T-helper 1 cell treated with Interleukin-12 subunit alpha and Interleukin-12 subunit beta and Interleukin-4 antibody, amounts not matched to agents 30 ng/mL and 1 ng/mL, for 36 hours (primary cell): ENCODE results near the gene ING4. TPM values are rescaled to one million over a fixed set of nuclear protein-coding genes. Genes with fewer than 3 reads are reported as not detected.

ENCODE experiments used
- intact Hi-C: fragments of 100-400 bp; cut with micrococcal nuclease; formaldehyde crosslinking; loops from one replicate; pipeline ENCODE4 v1.15.1; 2024
- total RNA-seq: library from RNA; stranded (reverse); gene quantifications from 2 replicates; pipeline ENCODE4 v1.2.3, GENCODE V29; 2022

Gene ING4
- total RNA-seq, 1 donor from 2014 or later = 27.7 TPM

GRCh38 chr12:6608592-6609281 is 54.2 kb downstream of the ING4 start:
- intact Hi-C loops = loop anchor here (1.0 to 5.0 kb wide), 2 partner anchors 185 to 499 kb away; partner anchors contain the start of gene C1RL

- intact Hi-C loops = loop anchor here (1.0 to 5.0 kb wide), 14 partner anchors 51 to 499 kb away; partner anchors contain the start of genes C1RL, CDCA3, COPS7A and GAPDH
Observed at GRCh38 chr12:6607751-6608591, 54.9 kb downstream of the ING4 start.

GRCh38 chr12:6606331-6607131 is 56.4 kb downstream of the ING4 start:
- intact Hi-C loops = loop anchor here (1.0 to 5.0 kb wide), 13 partner anchors 50 to 501 kb away; partner anchors contain the start of genes C1RL, CDCA3, COPS7A and GAPDH

GRCh38 chr12:6605421-6606330 is 57.2 kb downstream of the ING4 start:
- intact Hi-C loops = loop anchor here (1.0 to 5.0 kb wide), 7 partner anchors 37 to 502 kb away; partner anchors contain the start of genes C1RL, IFFO1, NOP2 and SPSB2

- intact Hi-C loops = loop anchor here (1.0 to 5.0 kb wide), 2 partner anchors 36 to 503 kb away; partner anchors contain the start of genes C1RL and NOP2
Observed at GRCh38 chr12:6604259-6605029, 58.5 kb downstream of the ING4 start.

- intact Hi-C loops = no loop called here
Observed at GRCh38 chr12:6603095-6603567, 59.8 kb downstream of the ING4 start.

GRCh38 chr12:6602526-6602925 is 60.4 kb downstream of the ING4 start:
- intact Hi-C loops = no loop called here

Other genes with a start within 250 kb of the ING4 start
- gene CD27, start 218.2 kb downstream of the ING4 start, total RNA-seq = 88.3 and 89.8 TPM in 2 replicates
- 63.1 and 72.0 TPM in 2 replicates for gene TAPBPL, start 211.1 kb downstream of the ING4 start, total RNA-seq
- gene VAMP1, start 192.4 kb downstream of the ING4 start, total RNA-seq = 39.9 and 44.7 TPM in 2 replicates
- gene MRPL51, start 169.9 kb downstream of the ING4 start, total RNA-seq = 195 and 201 TPM in 2 replicates
- gene NCAPD2, start 169.0 kb downstream of the ING4 start, total RNA-seq = 112 and 123 TPM in 2 replicates
- 3,817 and 3,902 TPM in 2 replicates for gene GAPDH, start 128.6 kb downstream of the ING4 start, total RNA-seq
- 29.1 and 29.9 TPM in 2 replicates for gene IFFO1, start 107.1 kb downstream of the ING4 start, total RNA-seq
- gene NOP2, start 94.8 kb downstream of the ING4 start, total RNA-seq = 93.7 and 97.0 TPM in 2 replicates
- gene CHD4, start 55.7 kb downstream of the ING4 start, total RNA-seq = 294 and 309 TPM in 2 replicates
- 4.6 and 5.7 TPM in 2 replicates for gene LPAR5, start 27.2 kb downstream of the ING4 start, total RNA-seq
- 1.0 and 1.5 TPM in 2 replicates for gene ACRBP, start 15.7 kb downstream of the ING4 start, total RNA-seq
- 86.9 and 89.9 TPM in 2 replicates for gene ZNF384, start 26.3 kb upstream of the ING4 start, total RNA-seq
- 0.22 and 0.49 TPM in 2 replicates for gene PIANP, start 37.7 kb upstream of the ING4 start, total RNA-seq
- gene COPS7A, start 60.9 kb upstream of the ING4 start, total RNA-seq = 29.5 and 30.6 TPM in 2 replicates
- 116 and 124 TPM in 2 replicates for gene MLF2, start 90.0 kb upstream of the ING4 start, total RNA-seq
- gene PTMS, start 103.2 kb upstream of the ING4 start, total RNA-seq = 125 and 129 TPM in 2 replicates
- 52.2 TPM in 2 replicates for gene LAG3, start 109.4 kb upstream of the ING4 start, total RNA-seq
- gene CD4, start 126.4 kb upstream of the ING4 start, total RNA-seq = 274 and 279 TPM in 2 replicates
- gene GPR162, start 158.7 kb upstream of the ING4 start, total RNA-seq = 0.17 and 0.29 TPM in 2 replicates
- gene P3H3, start 165.3 kb upstream of the ING4 start, total RNA-seq = 1.9 and 2.7 TPM in 2 replicates
- gene GNB3, start 177.8 kb upstream of the ING4 start, total RNA-seq = 0.47 and 1.5 TPM in 2 replicates
- gene CDCA3, start 188.2 kb upstream of the ING4 start, total RNA-seq = 51.7 and 64.4 TPM in 2 replicates
- 110 and 115 TPM in 2 replicates for gene USP5, start 189.0 kb upstream of the ING4 start, total RNA-seq
- 913 and 928 TPM in 2 replicates for gene TPI1, start 204.4 kb upstream of the ING4 start, total RNA-seq
- 15.8 and 18.2 TPM in 2 replicates for gene SPSB2, start 210.2 kb upstream of the ING4 start, total RNA-seq
- 5.7 and 6.9 TPM in 2 replicates for gene LRRC23, start 241.7 kb upstream of the ING4 start, total RNA-seq